ENCODE results near the gene CDH26. TPM values are rescaled to one million over a fixed set of nuclear protein-coding genes. Genes with fewer than 3 reads are reported as not detected.

Gene CDH26
- total and polyA plus RNA-seq, 2 of the 13 experiments (the other 11 are each of a cell fraction or from before 2014, with no cell fraction given): 0.40 to 1.1 TPM

DNA sequence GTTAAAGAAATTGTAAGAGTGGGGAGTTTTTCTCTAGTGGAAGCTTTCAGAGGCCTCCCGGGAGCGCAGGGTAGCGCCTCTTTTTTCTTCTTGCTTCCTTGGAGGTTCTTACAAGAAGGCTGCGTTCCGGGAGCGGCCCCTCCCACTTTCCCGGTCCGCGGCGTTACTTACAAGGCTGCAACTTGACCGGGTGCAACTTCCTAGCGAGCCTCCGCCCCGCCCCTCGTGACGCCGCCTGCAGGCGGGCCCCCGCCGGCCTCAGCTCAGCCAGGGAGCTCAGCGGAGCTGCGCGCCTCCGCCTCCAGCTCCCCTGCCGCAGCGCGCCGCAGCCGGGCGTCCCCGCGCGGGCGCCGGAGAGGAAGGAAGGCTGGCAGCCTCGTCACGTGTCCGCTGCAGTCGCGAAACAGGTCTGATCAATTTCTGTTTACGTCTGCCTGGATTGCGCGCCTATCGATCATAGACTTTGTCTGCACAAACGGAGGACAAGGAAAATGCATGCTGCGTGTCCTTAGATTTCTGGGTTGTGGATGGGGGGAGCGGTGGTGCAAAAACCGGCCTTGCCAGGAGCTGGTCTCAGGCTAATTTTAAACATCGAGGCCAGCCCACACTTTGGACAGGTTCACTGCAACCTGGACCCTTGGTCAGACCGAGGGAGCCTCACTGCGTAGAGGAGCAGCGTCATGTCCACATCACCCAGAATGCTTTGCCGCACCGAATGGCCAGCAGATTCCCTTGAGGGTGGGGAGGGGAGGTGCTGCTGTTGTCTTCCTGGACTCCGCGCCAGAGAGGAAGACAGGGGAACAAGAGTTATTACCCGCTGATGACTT lies 17.9 kb upstream of the CDH26 start, which contains the start of the genes FAM217B and PPP1R3D (continued):
- TF ChIP-seq, protein P1, sequence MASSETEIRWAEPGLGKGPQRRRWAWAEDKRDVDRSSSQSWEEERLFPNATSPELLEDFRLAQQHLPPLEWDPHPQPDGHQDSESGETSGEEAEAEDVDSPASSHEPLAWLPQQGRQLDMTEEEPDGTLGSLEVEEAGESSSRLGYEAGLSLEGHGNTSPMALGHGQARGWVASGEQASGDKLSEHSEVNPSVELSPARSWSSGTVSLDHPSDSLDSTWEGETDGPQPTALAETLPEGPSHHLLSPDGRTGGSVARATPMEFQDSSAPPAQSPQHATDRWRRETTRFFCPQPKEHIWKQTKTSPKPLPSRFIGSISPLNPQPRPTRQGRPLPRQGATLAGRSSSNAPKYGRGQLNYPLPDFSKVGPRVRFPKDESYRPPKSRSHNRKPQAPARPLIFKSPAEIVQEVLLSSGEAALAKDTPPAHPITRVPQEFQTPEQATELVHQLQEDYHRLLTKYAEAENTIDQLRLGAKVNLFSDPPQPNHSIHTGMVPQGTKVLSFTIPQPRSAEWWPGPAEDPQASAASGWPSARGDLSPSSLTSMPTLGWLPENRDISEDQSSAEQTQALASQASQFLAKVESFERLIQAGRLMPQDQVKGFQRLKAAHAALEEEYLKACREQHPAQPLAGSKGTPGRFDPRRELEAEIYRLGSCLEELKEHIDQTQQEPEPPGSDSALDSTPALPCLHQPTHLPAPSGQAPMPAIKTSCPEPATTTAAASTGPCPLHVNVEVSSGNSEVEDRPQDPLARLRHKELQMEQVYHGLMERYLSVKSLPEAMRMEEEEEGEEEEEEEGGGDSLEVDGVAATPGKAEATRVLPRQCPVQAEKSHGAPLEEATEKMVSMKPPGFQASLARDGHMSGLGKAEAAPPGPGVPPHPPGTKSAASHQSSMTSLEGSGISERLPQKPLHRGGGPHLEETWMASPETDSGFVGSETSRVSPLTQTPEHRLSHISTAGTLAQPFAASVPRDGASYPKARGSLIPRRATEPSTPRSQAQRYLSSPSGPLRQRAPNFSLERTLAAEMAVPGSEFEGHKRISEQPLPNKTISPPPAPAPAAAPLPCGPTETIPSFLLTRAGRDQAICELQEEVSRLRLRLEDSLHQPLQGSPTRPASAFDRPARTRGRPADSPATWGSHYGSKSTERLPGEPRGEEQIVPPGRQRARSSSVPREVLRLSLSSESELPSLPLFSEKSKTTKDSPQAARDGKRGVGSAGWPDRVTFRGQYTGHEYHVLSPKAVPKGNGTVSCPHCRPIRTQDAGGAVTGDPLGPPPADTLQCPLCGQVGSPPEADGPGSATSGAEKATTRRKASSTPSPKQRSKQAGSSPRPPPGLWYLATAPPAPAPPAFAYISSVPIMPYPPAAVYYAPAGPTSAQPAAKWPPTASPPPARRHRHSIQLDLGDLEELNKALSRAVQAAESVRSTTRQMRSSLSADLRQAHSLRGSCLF (CRISPR knock-in tag; IDR thresholded peaks at IDR 0.05; ENCODE audit: borderline replicate concordance): no peak
- TF ChIP-seq TGIF2 (CRISPR knock-in tag; IDR thresholded peaks at IDR 0.05) (peak; percentile 34; the same call in 1 of the 2 replicates), ZC3H4 (CRISPR knock-in tag; IDR thresholded peaks at IDR 0.05; ENCODE audit: borderline replicate concordance) (no peak), U2AF2 (IDR thresholded peaks at IDR 0.05; ENCODE audit: low read depth, low read length) (no peak), ZNF788 (CRISPR knock-in tag; IDR thresholded peaks at IDR 0.05; ENCODE audit: borderline replicate concordance) (peak; percentile 46; the same call in 1 of the 2 replicates), TOE1 (CRISPR knock-in tag; IDR thresholded peaks at IDR 0.05) (peak; percentile 79; the same call in 1 of the 2 replicates), ZNF34 (CRISPR knock-in tag; IDR thresholded peaks at IDR 0.05; ENCODE audit: borderline replicate concordance) (peak; percentile 97), CAMTA2 (CRISPR knock-in tag; IDR thresholded peaks at IDR 0.05; ENCODE audit: borderline replicate concordance) (0 out of 2 replicates have a peak, but pooled peaks have one; percentile 6), CBX5 (CRISPR knock-in tag; IDR thresholded peaks at IDR 0.05; ENCODE audit: borderline replicate concordance) (peak; percentile 31; the same call in 1 of the 2 replicates), ZNF432 (CRISPR knock-in tag; IDR thresholded peaks at IDR 0.05; ENCODE audit: borderline replicate concordance) (0 out of 2 replicates have a peak, but pooled peaks have one; percentile 69), JUNB (CRISPR knock-in tag; IDR thresholded peaks at IDR 0.05; ENCODE audit: borderline replicate concordance) (no peak), CC2D1A (CRISPR knock-in tag; IDR thresholded peaks at IDR 0.05) (peak; percentile 58; the same call in 1 of the 2 replicates), ZNF607 (CRISPR knock-in tag; IDR thresholded peaks at IDR 0.05; ENCODE audit: borderline replicate concordance) (peak; percentile 74; the same call in 1 of the 2 replicates), HDAC2 (CRISPR knock-in tag; IDR thresholded peaks at IDR 0.05) (peak; percentile 86), POLR2AphosphoS5 (IDR thresholded peaks at IDR 0.05; ENCODE audit: low read depth, low read length) (peak; percentile 90), SRY (CRISPR knock-in tag; IDR thresholded peaks at IDR 0.05) (peak; percentile 82), ZNF703 (CRISPR knock-in tag; IDR thresholded peaks at IDR 0.05; ENCODE audit: borderline replicate concordance) (no peak)
- TF ChIP-seq, protein P2, sequence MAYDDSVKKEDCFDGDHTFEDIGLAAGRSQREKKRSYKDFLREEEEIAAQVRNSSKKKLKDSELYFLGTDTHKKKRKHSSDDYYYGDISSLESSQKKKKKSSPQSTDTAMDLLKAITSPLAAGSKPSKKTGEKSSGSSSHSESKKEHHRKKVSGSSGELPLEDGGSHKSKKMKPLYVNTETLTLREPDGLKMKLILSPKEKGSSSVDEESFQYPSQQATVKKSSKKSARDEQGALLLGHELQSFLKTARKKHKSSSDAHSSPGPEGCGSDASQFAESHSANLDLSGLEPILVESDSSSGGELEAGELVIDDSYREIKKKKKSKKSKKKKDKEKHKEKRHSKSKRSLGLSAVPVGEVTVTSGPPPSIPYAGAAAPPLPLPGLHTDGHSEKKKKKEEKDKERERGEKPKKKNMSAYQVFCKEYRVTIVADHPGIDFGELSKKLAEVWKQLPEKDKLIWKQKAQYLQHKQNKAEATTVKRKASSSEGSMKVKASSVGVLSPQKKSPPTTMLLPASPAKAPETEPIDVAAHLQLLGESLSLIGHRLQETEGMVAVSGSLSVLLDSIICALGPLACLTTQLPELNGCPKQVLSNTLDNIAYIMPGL (CRISPR knock-in tag; IDR thresholded peaks at IDR 0.05; ENCODE audit: borderline replicate concordance in 1 of 2, low read depth in 1 of 2): peak; percentile 78 to 80; a peak in 3 of 4 replicates
- TF ChIP-seq, protein P3, sequence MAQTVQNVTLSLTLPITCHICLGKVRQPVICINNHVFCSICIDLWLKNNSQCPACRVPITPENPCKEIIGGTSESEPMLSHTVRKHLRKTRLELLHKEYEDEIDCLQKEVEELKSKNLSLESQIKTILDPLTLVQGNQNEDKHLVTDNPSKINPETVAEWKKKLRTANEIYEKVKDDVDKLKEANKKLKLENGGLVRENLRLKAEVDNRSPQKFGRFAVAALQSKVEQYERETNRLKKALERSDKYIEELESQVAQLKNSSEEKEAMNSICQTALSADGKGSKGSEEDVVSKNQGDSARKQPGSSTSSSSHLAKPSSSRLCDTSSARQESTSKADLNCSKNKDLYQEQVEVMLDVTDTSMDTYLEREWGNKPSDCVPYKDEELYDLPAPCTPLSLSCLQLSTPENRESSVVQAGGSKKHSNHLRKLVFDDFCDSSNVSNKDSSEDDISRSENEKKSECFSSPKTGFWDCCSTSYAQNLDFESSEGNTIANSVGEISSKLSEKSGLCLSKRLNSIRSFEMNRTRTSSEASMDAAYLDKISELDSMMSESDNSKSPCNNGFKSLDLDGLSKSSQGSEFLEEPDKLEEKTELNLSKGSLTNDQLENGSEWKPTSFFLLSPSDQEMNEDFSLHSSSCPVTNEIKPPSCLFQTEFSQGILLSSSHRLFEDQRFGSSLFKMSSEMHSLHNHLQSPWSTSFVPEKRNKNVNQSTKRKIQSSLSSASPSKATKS (CRISPR knock-in tag; IDR thresholded peaks at IDR 0.05): no peak

Data from HepG2 (cell line).